SK-N-SH (cell line): Measurements from ENCODE around the gene NPAS3. TPM values are rescaled to one million over a fixed set of nuclear protein-coding genes. Genes with fewer than 3 reads are reported as not detected.

Experiments used
- CTCF ChIA-PET: fragments of 300-600, 350-600 bp; formaldehyde crosslinking; extraction: SDS; loops from one replicate; lab custom pipeline; 2021; lab: Yijun Ruan, JAX
- POLR2A ChIA-PET: fragments of 350-600 bp; sonication (Branson Sonifier 250); formaldehyde crosslinking; extraction: SDS; loops from one replicate; lab custom pipeline; 2020; ENCODE audit warnings: antibody characterized with exemption, inconsistent platforms; lab: Yijun Ruan, JAX
- DNase-seq: peaks from one replicate; pipeline ENCODE4 v3.0.0; 2012
- H2AFZ ChIP-seq: fragments of 200-600 bp; sonication (generic); 2 replicates; pipeline ENCODE4 v1.8.1; 2016; ENCODE audit warnings: antibody characterized with exemption, mild to moderate bottlenecking, low read depth
- H3F3A ChIP-seq: fragments of 200-600 bp; sonication (generic); replicated peaks from 2 replicates; pipeline ENCODE3; 2016; ENCODE audit warnings: antibody characterized with exemption, mild to moderate bottlenecking; ENCODE audit not compliant: insufficient read depth
- H3K27ac ChIP-seq, 2 experiments: fragments of 200-500 bp in 1 of 2; fragments of 200-600 bp in 1 of 2; sonication (Bioruptor generic) in 1 of 2; sonication (generic), shearing (Covaris generic) in 1 of 2; 2 replicates each; pipeline versions ENCODE4 v1.5.1 to v1.6.1; 2014 to 2016; ENCODE audit warnings: low read depth in 2 of 2, inconsistent platforms in 1 of 2, low read length in 1 of 2, mild to moderate bottlenecking in 1 of 2, mixed read lengths in 1 of 2
- H3K27me3 ChIP-seq: fragments of 200-600 bp; sonication (generic), shearing (Covaris generic); 2 replicates; pipeline ENCODE4 v1.6.1; 2016; ENCODE audit warnings: mixed run types; ENCODE audit not compliant: insufficient read depth
- H3K36me3 ChIP-seq, 2 experiments: fragments of 200-500 bp in 1 of 2; fragments of 200-600 bp in 1 of 2; sonication (Bioruptor generic) in 1 of 2; sonication (generic) in 1 of 2; replicated peaks in 1 of 2; 2 replicates each; pipeline versions ENCODE3 to v1.5.1; 2014 to 2016; ENCODE audit warnings: low read length in 1 of 2, mild to moderate bottlenecking in 1 of 2; ENCODE audit not compliant: insufficient read depth in 2 of 2, control insufficient read depth in 1 of 2
- H3K4me1 ChIP-seq, 2 experiments: fragments of 200-500 bp in 1 of 2; fragments of 200-600 bp in 1 of 2; sonication (Bioruptor generic) in 1 of 2; sonication (generic), shearing (Covaris generic) in 1 of 2; 2 replicates each; pipeline versions ENCODE4 v1.5.1 to v1.6.1; 2014 to 2016; ENCODE audit warnings: low read depth in 1 of 2, low read length in 1 of 2, mixed run types in 1 of 2; ENCODE audit not compliant: insufficient read depth in 2 of 2, control insufficient read depth in 1 of 2
- H3K4me2 ChIP-seq: fragments of 200-600 bp; sonication (generic), shearing (Covaris generic); 2 replicates; pipeline ENCODE4 v1.6.1; 2017; ENCODE audit warnings: mixed run types
- H3K4me3 ChIP-seq, 2 experiments: fragments of 200-500 bp in 1 of 2; fragments of 200-600 bp in 1 of 2; sonication (Bioruptor generic) in 1 of 2; sonication (generic), shearing (Covaris generic) in 1 of 2; 2 replicates each; pipeline versions ENCODE4 v1.5.1 to v1.8.1; 2014 to 2016; ENCODE audit warnings: low read depth in 2 of 2, inconsistent platforms in 1 of 2, low read length in 1 of 2, mild to moderate bottlenecking in 1 of 2, mixed read lengths in 1 of 2, moderate library complexity in 1 of 2
- H3K79me2 ChIP-seq: fragments of 200-600 bp; sonication (generic); 2 replicates; pipeline ENCODE4 v1.8.1; 2017; ENCODE audit warnings: mild to moderate bottlenecking; ENCODE audit not compliant: insufficient read depth
- H3K9ac ChIP-seq: fragments of 200-600 bp; sonication (generic); 2 replicates; pipeline ENCODE4 v1.6.1; 2017; ENCODE audit warnings: mixed run types
- H3K9me2 ChIP-seq: fragments of 200-600 bp; sonication (generic); 2 replicates; pipeline ENCODE4 v1.6.1; 2017; ENCODE audit warnings: mixed run types
- H3K9me3 ChIP-seq: fragments of 200-600 bp; sonication (generic); 2 replicates; pipeline ENCODE4 v1.6.1; 2017; ENCODE audit warnings: mixed run types, mild to moderate bottlenecking, moderate library complexity
- H4K20me1 ChIP-seq: fragments of 200-600 bp; sonication (generic); 2 replicates; pipeline ENCODE4 v1.6.1; 2017; ENCODE audit warnings: mild to moderate bottlenecking, mixed run types; ENCODE audit not compliant: insufficient read depth
- EP300 ChIP-seq, 2 experiments: IDR thresholded peaks; 2 replicates each; pipeline versions ENCODE4 v1.4.0 to v1.6.1; 2012; ENCODE audit warnings: borderline replicate concordance in 1 of 2, low read depth in 1 of 2, low read length in 1 of 2
- EZH2phosphoT487 ChIP-seq: fragments of 200-600 bp; sonication (generic); IDR thresholded peaks from 2 replicates; pipeline ENCODE4 v1.6.1; 2017; ENCODE audit warnings: low read depth, mixed run types, mild to moderate bottlenecking, antibody characterized with exemption, moderate library complexity, borderline replicate concordance
- FOXJ3 ChIP-seq: sonication (generic); formaldehyde crosslinking; IDR thresholded peaks from 2 replicates; pipeline ENCODE4 v1.5.1; 2020; ENCODE audit warnings: mild to moderate bottlenecking, missing genetic modification reagents
- GABPA ChIP-seq: IDR thresholded peaks from 2 replicates; pipeline ENCODE4 v1.4.0; 2012; ENCODE audit warnings: low read depth, mild to moderate bottlenecking
- GATA2 ChIP-seq: sonication (generic); formaldehyde crosslinking; IDR thresholded peaks from 2 replicates; pipeline ENCODE4 v1.5.0; 2020; ENCODE audit warnings: mild to moderate bottlenecking, missing genetic modification reagents
- JUND ChIP-seq: IDR thresholded peaks from 2 replicates; pipeline ENCODE4 v1.4.0; 2012
- MAX ChIP-seq: IDR thresholded peaks from 2 replicates; pipeline ENCODE4 v1.4.0; 2012; ENCODE audit warnings: low read depth
- MEF2A ChIP-seq: IDR thresholded peaks from 2 replicates; pipeline ENCODE4 v1.4.0; 2012; ENCODE audit warnings: low read depth, borderline replicate concordance
- NFIC ChIP-seq: IDR thresholded peaks from 2 replicates; pipeline ENCODE4 v1.4.0; 2012; ENCODE audit warnings: borderline replicate concordance
- NRF1 ChIP-seq: IDR thresholded peaks from 2 replicates; pipeline ENCODE4 v1.6.1; 2012; ENCODE audit warnings: low read depth, mild to moderate bottlenecking, low read length
- RAD21 ChIP-seq: IDR thresholded peaks from 2 replicates; pipeline ENCODE4 v1.6.1; 2012; ENCODE audit warnings: mild to moderate bottlenecking, low read length
- RCOR1 ChIP-seq: fragments of 150-350 bp; IDR thresholded peaks from 2 replicates; pipeline ENCODE4 v1.6.1; 2017; ENCODE audit warnings: antibody characterized with exemption, low read length
- REST ChIP-seq: IDR thresholded peaks from 2 replicates; pipeline ENCODE4 v1.6.1; 2012; ENCODE audit warnings: mild to moderate bottlenecking, low read depth, low read length, moderate library complexity
- RFX5 ChIP-seq: IDR thresholded peaks from 2 replicates; pipeline ENCODE4 v1.6.1; 2012; ENCODE audit warnings: mild to moderate bottlenecking, improper control_type of control experiment, low read length
- RXRA ChIP-seq: IDR thresholded peaks from 2 replicates; pipeline ENCODE4 v1.4.0; 2012; ENCODE audit warnings: low read depth, mild to moderate bottlenecking, borderline replicate concordance
- SIN3A ChIP-seq: IDR thresholded peaks from 2 replicates; pipeline ENCODE4 v1.6.1; 2012; ENCODE audit warnings: low read depth, mild to moderate bottlenecking, low read length, moderate library complexity, borderline replicate concordance
- SMC3 ChIP-seq: IDR thresholded peaks from 2 replicates; pipeline ENCODE4 v1.6.1; 2012; ENCODE audit warnings: low read depth, low read length, improper control_type of control experiment
- TEAD4 ChIP-seq: IDR thresholded peaks from 2 replicates; pipeline ENCODE4 v1.4.0; 2012; ENCODE audit warnings: mild to moderate bottlenecking, borderline replicate concordance; ENCODE audit not compliant: insufficient read depth
- YY1 ChIP-seq: IDR thresholded peaks from 2 replicates; pipeline ENCODE4 v1.4.0; 2012; ENCODE audit warnings: low read depth, mild to moderate bottlenecking
- ZBTB33 ChIP-seq: IDR thresholded peaks from 2 replicates; pipeline ENCODE4 v1.4.0; 2012; ENCODE audit warnings: low read depth, borderline replicate concordance
- WGBS: methylation state at CpG from one replicate; pipeline ENCODE4 v1.1.6; 2017; ENCODE audit warnings: low lambda C conversion rate; 5-methylcytosine and 5-hydroxymethylcytosine counted together
- polyA plus RNA-seq, 3 experiments: library from polyadenylated mRNA; depleted of rRNA; stranded (reverse); fragments of >200 nt; gene quantifications; 2 replicates each; pipeline ENCODE4 v1.2.3, GENCODE V29; 2012
- TF ChIP-seq, protein P1 (sequence below): fragments of 150-350 bp; IDR thresholded peaks from 2 replicates; pipeline ENCODE4 v1.6.1; 2017; ENCODE audit warnings: antibody characterized with exemption, low read length, low read depth, borderline replicate concordance
- TF ChIP-seq, protein P2 (sequence below): fragments of 200-600 bp; sonication (generic); IDR thresholded peaks from 2 replicates; pipeline ENCODE4 v1.6.1; 2017; ENCODE audit warnings: antibody characterized with exemption, mild to moderate bottlenecking, moderate library complexity

NPAS3 gene
- polyA plus RNA-seq, 1 of the 3 experiments (the other 2 are of a cell fraction) = 4.3 TPM

DNA sequence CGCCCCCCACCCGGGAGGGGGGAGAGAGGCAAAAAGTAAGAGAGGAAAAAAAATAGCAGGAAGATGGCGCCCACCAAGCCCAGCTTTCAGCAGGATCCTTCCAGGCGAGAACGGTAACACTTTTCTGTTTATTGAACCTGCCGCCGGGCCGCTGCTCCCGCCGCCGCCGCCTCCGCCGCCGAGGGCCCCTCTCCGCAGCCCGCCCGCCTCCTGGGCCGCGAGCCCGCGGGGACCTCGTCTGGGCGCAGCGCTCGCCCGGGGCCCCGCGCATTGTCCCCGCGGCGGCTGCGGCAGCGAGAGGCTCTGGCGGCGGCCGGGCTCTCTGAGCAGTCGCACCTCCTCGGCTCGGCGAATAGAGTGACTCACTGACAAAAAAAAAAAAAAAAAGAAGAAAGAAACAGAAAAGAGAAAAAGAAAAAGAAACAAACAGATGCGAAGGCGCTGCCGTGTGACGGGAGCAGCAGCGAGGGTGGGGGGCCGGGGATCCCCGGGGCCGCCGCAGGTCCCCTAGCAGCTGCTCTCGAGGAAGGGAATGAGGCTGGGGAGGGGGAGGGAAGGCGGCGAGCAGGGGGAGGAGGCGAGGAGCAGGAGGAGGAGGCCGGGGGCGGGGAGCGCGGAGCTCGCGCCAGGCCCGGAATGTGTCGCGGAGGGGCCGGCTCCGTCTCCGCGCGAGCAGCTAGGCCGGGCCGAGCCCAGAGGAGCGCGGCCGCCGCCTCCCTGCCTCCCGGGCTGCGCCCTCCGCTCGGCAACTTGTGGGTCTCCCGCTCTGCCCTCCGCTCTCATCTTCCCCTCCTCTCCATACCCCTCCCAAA is 781 bp downstream of the NPAS3 start:
- no peaks in the 10 kb centered on the region for H3K36me3 ChIP-seq
- H2AFZ ChIP-seq = peak overlapping the region; percentile 94
- no peaks in the 10 kb centered on the region for H3K9me3 ChIP-seq
- under 1% methylated on average over 63 of the region's 80 CpGs for WGBS
- H3K4me1 ChIP-seq = peaks cover 11 to 13% of the 10 kb centered on the region in 2 experiments; a peak in 3 of 4 replicates
- peaks cover 26% of the 10 kb centered on the region for H3F3A ChIP-seq
- H3K9ac ChIP-seq = peak overlapping the region; percentile 79
- CTCF ChIA-PET = no interaction called here
- POLR2A ChIA-PET = interaction anchor here (0.6 kb wide), 2 partner anchors 626 to 855 kb away, joined by 4 to 5 read pairs; no protein-coding TSS in a partner anchor
- H3K4me3 ChIP-seq = peak overlapping the region; percentile 72
- H3K4me2 ChIP-seq = peak overlapping the region; percentile 82
- no peaks in the 10 kb centered on the region for H3K9me2 ChIP-seq
- peak; percentile 78 for DNase-seq
- no peaks in the 10 kb centered on the region; the same call in 1 of the 2 replicates for H3K79me2 ChIP-seq
- peak overlapping the region; percentile 43 to 65 for H3K27ac ChIP-seq
- H4K20me1 ChIP-seq = no peaks in the 10 kb centered on the region
- no peaks in the 10 kb centered on the region; the same call in 1 of the 2 replicates for H3K27me3 ChIP-seq
- TF ChIP-seq, protein P1, sequence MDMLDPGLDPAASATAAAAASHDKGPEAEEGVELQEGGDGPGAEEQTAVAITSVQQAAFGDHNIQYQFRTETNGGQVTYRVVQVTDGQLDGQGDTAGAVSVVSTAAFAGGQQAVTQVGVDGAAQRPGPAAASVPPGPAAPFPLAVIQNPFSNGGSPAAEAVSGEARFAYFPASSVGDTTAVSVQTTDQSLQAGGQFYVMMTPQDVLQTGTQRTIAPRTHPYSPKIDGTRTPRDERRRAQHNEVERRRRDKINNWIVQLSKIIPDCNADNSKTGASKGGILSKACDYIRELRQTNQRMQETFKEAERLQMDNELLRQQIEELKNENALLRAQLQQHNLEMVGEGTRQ = no peak
- no peak for TF ChIP-seq EZH2phosphoT487
- TF ChIP-seq RCOR1 = no peak
- no peak for TF ChIP-seq SMC3
- TF ChIP-seq MAX = no peak; the same call in 1 of the 2 replicates
- peak in 1 of 2 experiments; percentile 24; a peak in 1 of 4 replicates for TF ChIP-seq EP300 (IDR thresholded peaks at IDR 0.05; ENCODE audit: borderline replicate concordance in 1 of 2, low read depth in 1 of 2, low read length in 1 of 2)
- no peak for TF ChIP-seq REST
- peak; percentile 56; the same call in 1 of the 2 replicates for TF ChIP-seq SIN3A
- TF ChIP-seq, protein P2, sequence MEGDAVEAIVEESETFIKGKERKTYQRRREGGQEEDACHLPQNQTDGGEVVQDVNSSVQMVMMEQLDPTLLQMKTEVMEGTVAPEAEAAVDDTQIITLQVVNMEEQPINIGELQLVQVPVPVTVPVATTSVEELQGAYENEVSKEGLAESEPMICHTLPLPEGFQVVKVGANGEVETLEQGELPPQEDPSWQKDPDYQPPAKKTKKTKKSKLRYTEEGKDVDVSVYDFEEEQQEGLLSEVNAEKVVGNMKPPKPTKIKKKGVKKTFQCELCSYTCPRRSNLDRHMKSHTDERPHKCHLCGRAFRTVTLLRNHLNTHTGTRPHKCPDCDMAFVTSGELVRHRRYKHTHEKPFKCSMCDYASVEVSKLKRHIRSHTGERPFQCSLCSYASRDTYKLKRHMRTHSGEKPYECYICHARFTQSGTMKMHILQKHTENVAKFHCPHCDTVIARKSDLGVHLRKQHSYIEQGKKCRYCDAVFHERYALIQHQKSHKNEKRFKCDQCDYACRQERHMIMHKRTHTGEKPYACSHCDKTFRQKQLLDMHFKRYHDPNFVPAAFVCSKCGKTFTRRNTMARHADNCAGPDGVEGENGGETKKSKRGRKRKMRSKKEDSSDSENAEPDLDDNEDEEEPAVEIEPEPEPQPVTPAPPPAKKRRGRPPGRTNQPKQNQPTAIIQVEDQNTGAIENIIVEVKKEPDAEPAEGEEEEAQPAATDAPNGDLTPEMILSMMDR = no peak
- no peak for TF ChIP-seq JUND
- TF ChIP-seq FOXJ3 (CRISPR knock-in tag) = no peak
- TF ChIP-seq RXRA = no peak
- TF ChIP-seq GATA2 (CRISPR knock-in tag) = no peak
- TF ChIP-seq TEAD4 = peak; percentile 41; the same call in 1 of the 2 replicates
- no peak for TF ChIP-seq YY1
- no peak for TF ChIP-seq RFX5
- 0 out of 2 replicates have a peak, but pooled peaks have one; percentile 5 for TF ChIP-seq NFIC
- no peak for TF ChIP-seq RAD21
- no peak for TF ChIP-seq GABPA
- 0 out of 2 replicates have a peak, but pooled peaks have one; percentile 2 for TF ChIP-seq MEF2A
- TF ChIP-seq ZBTB33 = no peak
- no peak for TF ChIP-seq NRF1
